Chondrocyte (in vitro differentiated cells): ENCODE measurements around the gene TTC22. TPM values are rescaled to one million over a fixed set of nuclear protein-coding genes. Genes with fewer than 3 reads are reported as not detected.

Experiments used
- DNase-seq: peaks from one replicate; pipeline ENCODE4 v3.0.0; 2021; ENCODE audit warnings: mixed read lengths, low spot score
- H3K27ac Mint-ChIP-seq: one replicate; pipeline ENCODE4 v1.8.0; 2021; ENCODE audit warnings: mild to moderate bottlenecking, moderate library complexity, mixed read lengths; ENCODE audit not compliant: unreplicated experiment
- H3K27me3 Mint-ChIP-seq: 2 replicates; pipeline ENCODE4 v1.8.0; 2021; ENCODE audit warnings: low read depth, mixed read lengths
- H3K36me3 Mint-ChIP-seq: 2 replicates; pipeline ENCODE4 v1.8.0; 2021; ENCODE audit warnings: low read depth, mixed read lengths
- H3K4me1 Mint-ChIP-seq: 2 replicates; pipeline ENCODE4 v1.8.0; 2021; ENCODE audit warnings: low read depth, mild to moderate bottlenecking, mixed read lengths
- H3K4me3 Mint-ChIP-seq: one replicate; pipeline ENCODE4 v1.8.0; 2021; ENCODE audit warnings: mild to moderate bottlenecking, moderate library complexity, mixed read lengths; ENCODE audit not compliant: unreplicated experiment
- H3K9me3 Mint-ChIP-seq: 2 replicates; pipeline ENCODE4 v1.8.0; 2021; ENCODE audit warnings: low read depth, mixed read lengths
- total RNA-seq: library from RNA; stranded (reverse); gene quantifications from 3 replicates; pipeline ENCODE4 v1.2.1, GENCODE V29; 2021
- TF ChIP-seq, protein P1 (sequence below): fragments of 200-600 bp; sonication (generic); IDR thresholded peaks from 2 replicates; pipeline ENCODE4 v1.5.0; 2021; ENCODE audit warnings: antibody characterized with exemption, mild to moderate bottlenecking, moderate library complexity

TTC22 gene
- total RNA-seq, 1 donor from 2014 or later = not detected

DNA sequence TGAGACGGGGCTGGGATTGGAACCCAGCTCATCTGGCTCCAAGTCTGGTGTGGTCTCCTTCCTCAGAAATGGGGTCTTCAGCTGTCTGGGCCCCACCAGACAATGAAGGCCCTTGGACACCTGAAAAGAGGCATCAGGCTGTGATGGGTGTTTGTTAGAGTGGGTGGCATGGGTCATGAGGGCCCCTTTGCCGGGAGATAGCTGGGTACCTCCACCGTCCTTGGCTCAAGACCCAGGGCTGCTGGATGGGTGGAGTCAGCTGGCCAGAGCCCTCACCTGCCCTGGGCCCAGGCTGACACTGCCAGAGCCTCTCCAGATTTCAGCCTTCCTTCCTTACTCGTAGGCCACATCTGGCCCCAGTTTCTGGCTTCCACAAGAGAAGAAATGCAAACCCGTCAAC, 13.4 kb upstream of the TTC22 start:
- no peak overlapping the region for H3K4me3 Mint-ChIP-seq
- DNase-seq = peak; percentile 62
- H3K27ac Mint-ChIP-seq = no peak overlapping the region
- TF ChIP-seq, protein P1, sequence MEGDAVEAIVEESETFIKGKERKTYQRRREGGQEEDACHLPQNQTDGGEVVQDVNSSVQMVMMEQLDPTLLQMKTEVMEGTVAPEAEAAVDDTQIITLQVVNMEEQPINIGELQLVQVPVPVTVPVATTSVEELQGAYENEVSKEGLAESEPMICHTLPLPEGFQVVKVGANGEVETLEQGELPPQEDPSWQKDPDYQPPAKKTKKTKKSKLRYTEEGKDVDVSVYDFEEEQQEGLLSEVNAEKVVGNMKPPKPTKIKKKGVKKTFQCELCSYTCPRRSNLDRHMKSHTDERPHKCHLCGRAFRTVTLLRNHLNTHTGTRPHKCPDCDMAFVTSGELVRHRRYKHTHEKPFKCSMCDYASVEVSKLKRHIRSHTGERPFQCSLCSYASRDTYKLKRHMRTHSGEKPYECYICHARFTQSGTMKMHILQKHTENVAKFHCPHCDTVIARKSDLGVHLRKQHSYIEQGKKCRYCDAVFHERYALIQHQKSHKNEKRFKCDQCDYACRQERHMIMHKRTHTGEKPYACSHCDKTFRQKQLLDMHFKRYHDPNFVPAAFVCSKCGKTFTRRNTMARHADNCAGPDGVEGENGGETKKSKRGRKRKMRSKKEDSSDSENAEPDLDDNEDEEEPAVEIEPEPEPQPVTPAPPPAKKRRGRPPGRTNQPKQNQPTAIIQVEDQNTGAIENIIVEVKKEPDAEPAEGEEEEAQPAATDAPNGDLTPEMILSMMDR = no peak
- H3K9me3 Mint-ChIP-seq = no peaks in the 10 kb centered on the region
- H3K36me3 Mint-ChIP-seq = no peaks in the 10 kb centered on the region
- peaks cover 4% of the 10 kb centered on the region for H3K27me3 Mint-ChIP-seq
- no peaks in the 10 kb centered on the region for H3K4me1 Mint-ChIP-seq

GRCh38 chr1:54814126-54814498, 13.0 kb upstream of the TTC22 start:
- Mint-ChIP-seq H3K4me3 (no peak overlapping the region), H3K9me3 (no peaks in the 10 kb centered on the region), H3K36me3 (no peaks in the 10 kb centered on the region), H3K27ac (no peak overlapping the region), H3K4me1 (no peaks in the 10 kb centered on the region), H3K27me3 (peaks cover 4% of the 10 kb centered on the region)
- TF ChIP-seq, protein P1 = no peak
- DNase-seq = peak; percentile 53

- peak; percentile 48 for DNase-seq
- TF ChIP-seq, protein P1 = no peak
- Mint-ChIP-seq H3K27me3 (peaks cover 4% of the 10 kb centered on the region), H3K27ac (no peak overlapping the region), H3K4me1 (no peaks in the 10 kb centered on the region), H3K4me3 (no peak overlapping the region), H3K9me3 (no peaks in the 10 kb centered on the region), H3K36me3 (no peaks in the 10 kb centered on the region)
Observed at GRCh38 chr1:54813485-54814125, 12.5 kb upstream of the TTC22 start.

DNA sequence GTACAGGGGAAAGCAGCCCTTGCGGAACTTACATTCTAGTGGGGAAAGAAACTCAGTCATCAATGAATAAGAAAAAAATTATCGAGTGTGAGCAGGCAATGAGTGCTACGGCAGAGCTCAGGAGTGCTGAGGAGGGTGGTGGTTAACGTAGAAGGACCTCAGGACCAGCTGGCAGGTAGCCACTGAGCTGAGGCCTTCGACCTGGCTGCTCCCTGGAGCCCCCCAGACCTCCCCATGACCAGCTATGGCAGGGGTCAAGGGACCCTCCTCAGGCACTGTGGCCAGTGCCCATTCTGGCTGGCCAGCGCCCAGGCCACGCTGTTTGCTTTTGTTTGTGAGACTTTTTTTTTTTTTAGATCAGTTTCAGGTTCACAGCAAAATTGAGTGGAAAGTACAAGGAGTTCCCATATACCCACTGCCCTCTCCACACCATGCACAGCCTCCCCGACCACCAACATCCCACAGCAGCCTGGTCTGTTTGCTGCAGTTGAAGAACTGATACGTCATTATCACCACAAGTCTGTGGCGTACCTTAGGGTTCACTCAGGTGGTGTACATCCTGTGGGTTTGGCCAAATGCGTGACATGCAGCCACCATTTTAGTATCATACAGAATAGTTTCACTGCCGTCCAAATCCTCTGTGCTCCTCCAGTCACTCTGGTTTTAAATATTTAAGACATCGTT, 11.8 kb upstream of the TTC22 start:
- H3K27me3 Mint-ChIP-seq = peaks cover 4% of the 10 kb centered on the region
- no peak overlapping the region for H3K27ac Mint-ChIP-seq
- peak; percentile 51 for DNase-seq
- TF ChIP-seq, protein P1 = no peak
- no peak overlapping the region for H3K4me3 Mint-ChIP-seq
- no peaks in the 10 kb centered on the region for H3K9me3 Mint-ChIP-seq
- no peaks in the 10 kb centered on the region for H3K36me3 Mint-ChIP-seq
- H3K4me1 Mint-ChIP-seq = no peaks in the 10 kb centered on the region

GRCh38 chr1:54811739-54812655, 10.9 kb upstream of the TTC22 start:
- H3K36me3 Mint-ChIP-seq = no peaks in the 10 kb centered on the region
- peak; percentile 59 for DNase-seq

More at GRCh38 chr1:54811739-54812655, 10.9 kb upstream of the TTC22 start:
- no peak overlapping the region for H3K27ac Mint-ChIP-seq
- no peak overlapping the region for H3K4me3 Mint-ChIP-seq
- H3K4me1 Mint-ChIP-seq = no peaks in the 10 kb centered on the region
- TF ChIP-seq, protein P1 = no peak
- H3K27me3 Mint-ChIP-seq = peaks cover 4% of the 10 kb centered on the region
- no peaks in the 10 kb centered on the region for H3K9me3 Mint-ChIP-seq
